ENCODE data around the gene SLC19A1. TPM values are rescaled to one million over a fixed set of nuclear protein-coding genes. Genes with fewer than 3 reads are reported as not detected.
"Not testable (repeated sequence)": the region's sequence is repeated elsewhere in the genome, so short reads cannot be mapped to it uniquely, and the experiment has no call there.

Gene SLC19A1
- total and polyA plus RNA-seq, 2 donors (not counting 1 experiment from before 2014, with no cell fraction given), result 1.7 to 2.1 TPM

DNA sequence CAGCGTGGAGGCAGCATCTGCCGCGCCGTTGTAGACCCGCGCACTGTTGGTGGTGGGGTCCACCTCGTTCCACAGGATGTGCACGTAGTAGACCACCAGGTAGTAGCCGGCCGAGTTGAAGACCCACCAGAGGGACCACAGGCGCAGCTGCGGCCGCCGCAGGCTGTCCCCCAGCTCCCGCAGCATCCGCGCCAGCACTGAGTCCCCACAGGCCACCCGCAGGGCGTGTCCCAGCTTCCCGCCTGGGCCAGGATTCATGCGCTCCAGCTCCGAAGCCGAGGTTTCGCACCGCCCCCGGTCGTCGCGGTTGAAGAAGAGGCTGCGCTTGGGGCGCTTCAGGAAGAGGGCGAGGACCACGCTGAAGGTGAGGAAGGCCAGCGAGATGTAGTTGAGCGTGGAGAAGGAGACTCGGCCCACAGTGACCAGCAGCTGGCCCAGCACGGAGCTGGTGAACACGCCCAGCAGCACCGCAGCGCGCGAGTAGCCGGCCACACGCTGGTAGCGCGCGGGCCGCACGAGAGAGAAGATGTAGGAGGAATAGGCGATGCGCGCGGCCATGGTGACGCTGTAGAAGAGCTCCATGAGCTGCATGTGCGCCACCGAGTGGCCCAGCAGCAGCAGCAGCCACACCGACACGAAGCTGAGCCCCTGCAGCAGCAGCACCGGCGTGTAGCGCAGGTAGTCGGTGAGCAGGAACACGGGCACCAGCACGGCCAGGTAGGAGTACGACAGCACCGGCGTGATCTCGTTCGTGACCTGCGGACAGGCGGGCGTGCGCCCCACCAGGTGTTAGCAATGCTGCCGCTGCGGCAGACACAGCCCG is 10.6 kb downstream of the SLC19A1 start:
- H3K4me3 ChIP-seq (replicated peaks in 1 of 4; ENCODE audit: control extremely low read depth in 1 of 4, insufficient read depth in 1 of 4, low read depth in 3 of 4, low read length in 4 of 4), result no peak overlapping the region
- H3K4me2 ChIP-seq (ENCODE audit: extremely low read depth, insufficient read depth, low read length), result no peak overlapping the region
- no peak overlapping the region for H2AFZ ChIP-seq (ENCODE audit: low read length)

DNA sequence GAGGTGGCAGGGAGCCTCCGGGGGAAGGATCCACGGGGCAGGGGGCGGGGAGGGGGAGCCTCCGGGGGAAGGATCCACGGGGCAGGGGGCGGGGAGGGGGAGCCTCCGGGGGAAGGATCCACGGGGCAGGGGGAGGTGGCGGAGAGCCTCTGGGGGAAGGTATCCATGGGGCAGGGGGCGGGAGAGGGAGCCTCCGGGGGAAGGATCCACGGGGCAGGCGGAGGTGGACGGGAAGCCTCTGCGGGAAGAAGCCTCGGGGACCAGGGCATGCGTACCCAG is 11.2 kb downstream of the SLC19A1 start:
- not testable (repeated sequence) for H3K4me3 ChIP-seq (replicated peaks in 1 of 4; ENCODE audit: control extremely low read depth in 1 of 4, insufficient read depth in 1 of 4, low read depth in 3 of 4, low read length in 4 of 4); H3K9ac ChIP-seq (ENCODE audit: insufficient read depth, low read length); H3K9me3 ChIP-seq (ENCODE audit: control insufficient read depth, insufficient read depth, low read depth, low read length); H3K79me2 ChIP-seq (ENCODE audit: control insufficient read depth, insufficient read depth, low read length); H3K27me3 ChIP-seq (ENCODE audit: control insufficient read depth, insufficient read depth, low read length); H3K27ac ChIP-seq (ENCODE audit: insufficient read depth, low read length); H3K4me1 ChIP-seq (ENCODE audit: control insufficient read depth, extremely low read depth, insufficient read depth, low read length); H2AFZ ChIP-seq (ENCODE audit: low read length); H3K4me2 ChIP-seq (ENCODE audit: extremely low read depth, insufficient read depth, low read length); H4K20me1 ChIP-seq (ENCODE audit: control insufficient read depth, extremely low read depth, insufficient read depth, low read length); DNase-seq (ENCODE audit: low read depth in 2 of 2)
- H3K36me3 ChIP-seq (ENCODE audit: control insufficient read depth, insufficient read depth, low read length), result peaks cover 14% of the 10 kb centered on the region

More for the DNA sequence above, 10.6 kb downstream of the SLC19A1 start:
- Histone ChIP-seq H3K9me3 (ENCODE audit: control insufficient read depth, insufficient read depth, low read depth, low read length) (no peaks in the 10 kb centered on the region), H4K20me1 (ENCODE audit: control insufficient read depth, extremely low read depth, insufficient read depth, low read length) (no peaks in the 10 kb centered on the region), H3K79me2 (ENCODE audit: control insufficient read depth, insufficient read depth, low read length) (no peaks in the 10 kb centered on the region), H3K36me3 (ENCODE audit: control insufficient read depth, insufficient read depth, low read length) (peaks cover 14% of the 10 kb centered on the region), H3K4me1 (ENCODE audit: control insufficient read depth, extremely low read depth, insufficient read depth, low read length) (no peaks in the 10 kb centered on the region), H3K27ac (ENCODE audit: insufficient read depth, low read length) (no peak overlapping the region), H3K9ac (ENCODE audit: insufficient read depth, low read length) (no peak overlapping the region), H3K27me3 (ENCODE audit: control insufficient read depth, insufficient read depth, low read length) (no peaks in the 10 kb centered on the region)
- no peak for TF ChIP-seq EZH2 (IDR thresholded peaks at IDR 0.05; ENCODE audit: low read length, missing control alignments)
- TF ChIP-seq, protein P1, sequence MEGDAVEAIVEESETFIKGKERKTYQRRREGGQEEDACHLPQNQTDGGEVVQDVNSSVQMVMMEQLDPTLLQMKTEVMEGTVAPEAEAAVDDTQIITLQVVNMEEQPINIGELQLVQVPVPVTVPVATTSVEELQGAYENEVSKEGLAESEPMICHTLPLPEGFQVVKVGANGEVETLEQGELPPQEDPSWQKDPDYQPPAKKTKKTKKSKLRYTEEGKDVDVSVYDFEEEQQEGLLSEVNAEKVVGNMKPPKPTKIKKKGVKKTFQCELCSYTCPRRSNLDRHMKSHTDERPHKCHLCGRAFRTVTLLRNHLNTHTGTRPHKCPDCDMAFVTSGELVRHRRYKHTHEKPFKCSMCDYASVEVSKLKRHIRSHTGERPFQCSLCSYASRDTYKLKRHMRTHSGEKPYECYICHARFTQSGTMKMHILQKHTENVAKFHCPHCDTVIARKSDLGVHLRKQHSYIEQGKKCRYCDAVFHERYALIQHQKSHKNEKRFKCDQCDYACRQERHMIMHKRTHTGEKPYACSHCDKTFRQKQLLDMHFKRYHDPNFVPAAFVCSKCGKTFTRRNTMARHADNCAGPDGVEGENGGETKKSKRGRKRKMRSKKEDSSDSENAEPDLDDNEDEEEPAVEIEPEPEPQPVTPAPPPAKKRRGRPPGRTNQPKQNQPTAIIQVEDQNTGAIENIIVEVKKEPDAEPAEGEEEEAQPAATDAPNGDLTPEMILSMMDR (conservative IDR thresholded peaks at IDR 0.05 in 1 of 2, IDR thresholded peaks at IDR 0.05 in 1 of 2; ENCODE audit: low read depth in 1 of 2, low read length in 2 of 2), result no peak
- no peak for DNase-seq (ENCODE audit: low read depth in 2 of 2)

DNA sequence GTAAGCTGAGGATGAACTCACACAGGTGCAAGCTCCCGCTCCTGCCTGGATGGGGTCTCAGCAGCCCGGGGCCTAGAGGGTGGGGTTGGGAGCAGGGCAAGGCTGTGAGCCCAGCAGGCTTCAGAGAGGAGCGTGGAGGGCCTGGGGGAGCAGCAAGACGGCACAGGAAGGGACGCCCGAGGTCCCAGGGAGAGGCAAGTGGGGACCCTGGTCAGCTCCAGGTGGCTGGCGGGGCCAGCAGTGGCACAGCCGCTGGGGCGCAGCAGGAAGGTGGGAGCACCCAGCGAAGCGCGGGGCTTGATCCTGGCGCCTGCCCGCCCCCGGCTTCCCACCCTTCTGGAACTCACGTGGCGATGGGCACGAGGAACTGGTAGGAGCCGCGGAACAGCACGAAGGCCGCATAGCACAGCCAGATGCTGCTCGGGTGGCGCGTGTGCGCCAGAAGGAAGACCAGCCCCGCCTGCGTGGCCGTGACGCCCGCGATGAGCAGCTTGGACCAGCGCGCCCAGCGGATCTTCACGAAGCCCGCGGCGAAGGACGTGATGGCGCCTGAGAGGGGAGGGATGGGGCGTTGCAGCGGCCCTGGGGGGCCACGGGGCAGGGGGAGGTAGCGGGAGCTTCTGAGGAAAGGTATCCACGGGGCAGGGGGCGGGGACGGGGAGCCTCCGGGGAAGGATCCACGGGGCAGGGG is 11.7 kb downstream of the SLC19A1 start:
- Histone ChIP-seq H3K4me2 (ENCODE audit: extremely low read depth, insufficient read depth, low read length) (no peak overlapping the region), H3K4me3 (replicated peaks in 1 of 4; ENCODE audit: control extremely low read depth in 1 of 4, insufficient read depth in 1 of 4, low read depth in 3 of 4, low read length in 4 of 4) (no peak overlapping the region), H4K20me1 (ENCODE audit: control insufficient read depth, extremely low read depth, insufficient read depth, low read length) (no peaks in the 10 kb centered on the region), H3K4me1 (ENCODE audit: control insufficient read depth, extremely low read depth, insufficient read depth, low read length) (no peaks in the 10 kb centered on the region), H3K9me3 (ENCODE audit: control insufficient read depth, insufficient read depth, low read depth, low read length) (no peaks in the 10 kb centered on the region), H3K9ac (ENCODE audit: insufficient read depth, low read length) (no peak overlapping the region), H3K27ac (ENCODE audit: insufficient read depth, low read length) (no peak overlapping the region), H3K36me3 (ENCODE audit: control insufficient read depth, insufficient read depth, low read length) (peaks cover 14% of the 10 kb centered on the region), H2AFZ (ENCODE audit: low read length) (no peak overlapping the region), H3K27me3 (ENCODE audit: control insufficient read depth, insufficient read depth, low read length) (no peaks in the 10 kb centered on the region), H3K79me2 (ENCODE audit: control insufficient read depth, insufficient read depth, low read length) (no peaks in the 10 kb centered on the region)
- no peak for DNase-seq (ENCODE audit: low read depth in 2 of 2)
- TF ChIP-seq, protein P1 (conservative IDR thresholded peaks at IDR 0.05 in 1 of 2, IDR thresholded peaks at IDR 0.05 in 1 of 2; ENCODE audit: low read depth in 1 of 2, low read length in 2 of 2), result no peak
- no peak for TF ChIP-seq EZH2 (IDR thresholded peaks at IDR 0.05; ENCODE audit: low read length, missing control alignments)
